B cell (primary cell): ENCODE data around the gene HIRA. TPM values are rescaled to one million over a fixed set of nuclear protein-coding genes. Genes with fewer than 3 reads are reported as not detected.
A peak's percentile ranks its signal among the peaks of the same experiment; 100 is the strongest.

Experiments used
- ATAC-seq: fragments of 200-7000 bp; cut with Tn5 transposase; one replicate; pipeline ENCODE4 v1.10.0; 2021; ENCODE audit warnings: low read depth, mild to moderate bottlenecking, moderate number of reproducible peaks, moderate library complexity
- CTCF ChIA-PET: fragments of 350-600 bp; sonication (Branson Sonifier 250); formaldehyde crosslinking; loops from one replicate; lab custom pipeline; 2021; ENCODE audit warnings: antibody characterized with exemption, inconsistent platforms; lab: Charles Lee
- POLR2A ChIA-PET: fragments of 350-600 bp; sonication (Branson Sonifier 250); formaldehyde crosslinking; loops from one replicate; lab custom pipeline; 2021; ENCODE audit warnings: antibody characterized with exemption; lab: Charles Lee
- DNase-seq: peaks from one replicate; pipeline ENCODE4 v3.0.0; 2013
- H2AFZ ChIP-seq: 2 replicates; pipeline ENCODE4 v1.6.1; 2012; ENCODE audit warnings: mild to moderate bottlenecking, low read depth, low read length; ENCODE audit not compliant: insufficient read depth, poor library complexity, severe bottlenecking
- H3K27ac ChIP-seq, 2 donors: 1 replicate in 1 of 2; 2 replicates in 1 of 2; pipeline ENCODE4 v1.5.1; 2012 to 2013; ENCODE audit warnings: low read length in 2 of 2, mild to moderate bottlenecking in 2 of 2, moderate library complexity in 1 of 2
- H3K27me3 ChIP-seq, 4 experiments: fragments of 200-600 bp in 1 of 4; sonication (generic) in 1 of 4; replicated peaks in 1 of 4; 1 replicate in 2 of 4; 2 replicates in 2 of 4; pipeline versions ENCODE4 v1.6.1 to v1.7.0; 2013 to 2016; ENCODE audit warnings: low read length in 3 of 4, mild to moderate bottlenecking in 2 of 4, mixed read lengths in 1 of 4, moderate library complexity in 1 of 4; ENCODE audit not compliant: insufficient read depth in 4 of 4, control insufficient read depth in 3 of 4; ENCODE audit errors: control extremely low read depth in 1 of 4
- H3K36me3 ChIP-seq, 2 experiments: replicated peaks in 1 of 2; 1 replicate in 1 of 2; 2 replicates in 1 of 2; pipeline versions ENCODE4 v1.6.1 to v1.7.1; 2013; ENCODE audit warnings: low read length in 1 of 2; ENCODE audit not compliant: insufficient read depth in 2 of 2, control insufficient read depth in 1 of 2; ENCODE audit errors: control extremely low read depth in 1 of 2, extremely low read depth in 1 of 2
- H3K4me1 ChIP-seq, 2 donors: fragments of 200-600 bp in 1 of 2; sonication (generic) in 1 of 2; 1 replicate in 1 of 2; 2 replicates in 1 of 2; pipeline versions ENCODE4 v1.5.1 to v1.6.1; 2013 to 2017; ENCODE audit warnings: low read length in 2 of 2; ENCODE audit not compliant: control insufficient read depth in 2 of 2, insufficient read depth in 2 of 2
- H3K4me2 ChIP-seq: replicated peaks from 2 replicates; pipeline ENCODE3; 2012; ENCODE audit warnings: mild to moderate bottlenecking, low read depth, low read length; ENCODE audit not compliant: poor library complexity, severe bottlenecking
- H3K4me3 ChIP-seq, 5 experiments: fragments of 200-600 bp in 1 of 5; sonication (generic) in 1 of 5; 1 replicate in 3 of 5; 2 replicates in 2 of 5; pipeline versions ENCODE4 v1.5.1 to v1.7.0; 2011 to 2016; ENCODE audit warnings: low read length in 4 of 5, mild to moderate bottlenecking in 4 of 5, low read depth in 2 of 5, control low read depth in 1 of 5, moderate library complexity in 1 of 5; ENCODE audit not compliant: insufficient read depth in 1 of 5; ENCODE audit errors: control extremely low read depth in 1 of 5, extremely low read depth in 1 of 5
- H3K79me2 ChIP-seq: fragments of 200-600 bp; sonication (generic); one replicate; pipeline ENCODE4 v1.6.0; 2016; ENCODE audit warnings: low read length; ENCODE audit not compliant: control insufficient read depth, insufficient read depth
- H3K9ac ChIP-seq: fragments of 200-600 bp; sonication (generic); 2 replicates; pipeline ENCODE4 v1.6.1; 2017; ENCODE audit warnings: mild to moderate bottlenecking, low read length, moderate library complexity
- H3K9me3 ChIP-seq, 3 donors: one replicate each; pipeline versions ENCODE4 v1.6.1 to v1.7.1; 2013; ENCODE audit warnings: low read length in 2 of 3; ENCODE audit not compliant: control insufficient read depth in 2 of 3, insufficient read depth in 1 of 3; ENCODE audit errors: control extremely low read depth in 1 of 3
- H4K20me1 ChIP-seq: 2 replicates; pipeline ENCODE4 v1.6.0; 2012; ENCODE audit warnings: mild to moderate bottlenecking, low read length; ENCODE audit not compliant: insufficient read depth, control insufficient read depth, poor library complexity, severe bottlenecking
- H3K27ac Mint-ChIP-seq: one replicate; pipeline ENCODE4 v1.8.0; 2021; ENCODE audit warnings: mixed read lengths
- H3K27me3 Mint-ChIP-seq: one replicate; pipeline ENCODE4 v1.8.0; 2021; ENCODE audit warnings: mixed read lengths
- H3K4me1 Mint-ChIP-seq: one replicate; pipeline ENCODE4 v1.8.0; 2021; ENCODE audit warnings: mixed read lengths
- H3K4me3 Mint-ChIP-seq: one replicate; pipeline ENCODE4 v1.8.0; 2021; ENCODE audit warnings: mixed read lengths
- H3K9me3 Mint-ChIP-seq: one replicate; pipeline ENCODE4 v1.8.0; 2022; ENCODE audit warnings: mixed read lengths; ENCODE audit not compliant: insufficient read depth
- CTCF ChIP-seq: fragments of 200-600 bp; IDR thresholded peaks from one replicate; pipeline ENCODE4 v1.8.0; 2022; ENCODE audit warnings: antibody characterized with exemption, mild to moderate bottlenecking
- EZH2 ChIP-seq: IDR thresholded peaks from 2 replicates; pipeline ENCODE4 v1.6.1; 2012; ENCODE audit warnings: borderline replicate concordance, low read depth, mild to moderate bottlenecking, moderate library complexity, low read length; ENCODE audit not compliant: insufficient read depth, poor library complexity, severe bottlenecking
- WGBS: methylation state at CpG from one replicate; pipeline ENCODE4 v1.1.5; 2013; ENCODE audit warnings: missing lambda C conversion rate; ENCODE audit not compliant: insufficient coverage; 5-methylcytosine and 5-hydroxymethylcytosine counted together
- intact Hi-C: fragments of 100-400 bp; cut with micrococcal nuclease; formaldehyde crosslinking; loops from one replicate; pipeline ENCODE4 v1.10.0; 2022
- polyA plus RNA-seq: library from polyadenylated mRNA; depleted of rRNA; stranded (reverse); fragments of >200 nt; gene quantifications from 2 replicates; pipeline ENCODE4 v1.2.3, GENCODE V29; 2012
- total RNA-seq, 2 donors: library from RNA; stranded (reverse); fragments of 120-200 nt in 1 of 2; gene quantifications; 1 replicate in 1 of 2; 2 replicates in 1 of 2; pipeline versions ENCODE4 v1.2.3 to v1.2.4, GENCODE V29; 2013 to 2022

Gene HIRA
- total and polyA plus RNA-seq, 2 donors (not counting 1 experiment from before 2014, with no cell fraction given): 28.3 to 34.5 TPM

DNA sequence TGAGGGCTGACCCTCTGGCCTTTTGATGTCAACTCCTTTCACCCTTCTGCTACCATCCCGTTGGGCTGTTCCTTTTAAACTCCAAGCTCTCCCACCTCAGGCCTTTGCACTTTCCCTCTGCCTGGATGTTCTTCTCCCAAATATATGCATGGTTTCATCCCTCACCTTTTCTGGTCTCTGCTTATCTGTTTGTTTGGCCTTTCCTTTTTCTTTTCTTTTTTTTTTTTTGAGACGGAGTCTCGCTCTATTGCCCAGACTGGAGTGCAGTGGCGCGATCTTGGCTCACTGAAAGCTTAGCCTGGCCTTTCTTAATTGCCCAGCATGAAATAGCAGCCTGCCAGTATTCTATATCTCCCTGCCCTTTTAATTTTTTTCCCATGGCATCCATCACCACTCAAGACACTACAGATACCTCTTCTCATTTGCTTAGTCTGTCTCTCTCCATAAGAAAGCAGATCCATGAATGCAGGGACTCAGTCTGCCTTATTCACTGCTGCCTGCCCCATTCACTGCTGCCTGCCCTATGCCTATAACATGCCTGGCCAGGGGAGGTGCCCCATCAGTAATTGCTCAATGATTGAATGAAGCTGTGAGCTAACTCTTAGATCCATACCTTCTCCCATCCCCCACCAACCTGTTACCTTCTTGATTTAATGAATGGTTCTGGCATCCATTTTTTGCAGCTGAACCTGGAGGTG lies 81.6 kb downstream of the HIRA start:
- Histone ChIP-seq H3K4me3 (no peak overlapping the region), H3K4me1 (no peaks in the 10 kb centered on the region), H3K27me3 (no peaks in the 10 kb centered on the region), H3K4me2 (no peak overlapping the region), H3K9ac (no peak overlapping the region), H2AFZ (no peak overlapping the region), H3K79me2 (peaks cover 5% of the 10 kb centered on the region), H4K20me1 (no peaks in the 10 kb centered on the region), H3K36me3 (peaks cover 2 to 88% of the 10 kb centered on the region in 2 experiments), H3K27ac (no peak overlapping the region), H3K9me3 (peaks cover 0 to 4% (median 0%) of the 10 kb centered on the region in 3 donors)
- ChIA-PET POLR2A (interaction anchor here (0.7 kb wide), 1 partner anchor 19 kb away, joined by 3 read pairs; no protein-coding TSS in a partner anchor), CTCF (no interaction called here)
- ATAC-seq: no peak
- DNase-seq: no peak
- intact Hi-C loops: no loop called here
- Mint-ChIP-seq H3K27ac (peak overlapping the region; percentile 6), H3K27me3 (no peaks in the 10 kb centered on the region), H3K9me3 (no peaks in the 10 kb centered on the region), H3K4me3 (no peak overlapping the region), H3K4me1 (no peaks in the 10 kb centered on the region)
- WGBS: 95% methylated on average over 5 of the region's 5 CpGs
- TF ChIP-seq EZH2 (no peak), CTCF (no peak)

- 100% methylated on average over 3 of the region's 6 CpGs for WGBS
- no peaks in the 10 kb centered on the region for H3K27me3 Mint-ChIP-seq
- Histone ChIP-seq H3K79me2 (peaks cover 1% of the 10 kb centered on the region), H3K27me3 (no peaks in the 10 kb centered on the region), H3K4me3 (no peak overlapping the region), H3K4me1 (no peaks in the 10 kb centered on the region), H3K4me2 (no peak overlapping the region), H3K36me3 (peaks cover 4 to 71% of the 10 kb centered on the region in 2 experiments), H2AFZ (no peak overlapping the region), H4K20me1 (no peaks in the 10 kb centered on the region), H3K9me3 (peaks cover 0 to 7% (median 0%) of the 10 kb centered on the region in 3 donors), H3K27ac (peak overlapping the region in 1 of 2 donors; percentile 52), H3K9ac (no peak overlapping the region)
- POLR2A ChIA-PET: no interaction called here
- H3K4me3 Mint-ChIP-seq: no peak overlapping the region
- DNase-seq (no peak), ATAC-seq (no peak)
- intact Hi-C loops: no loop called here
- no peak for TF ChIP-seq EZH2
- no peak for TF ChIP-seq CTCF
- peaks cover under 1% of the 10 kb centered on the region for H3K4me1 Mint-ChIP-seq
- peak overlapping the region; percentile 74 for H3K27ac Mint-ChIP-seq
- H3K9me3 Mint-ChIP-seq: peaks cover under 1% of the 10 kb centered on the region
- CTCF ChIA-PET: no interaction called here
Measured at GRCh38 chr22:19346677-19347265, 84.8 kb downstream of the HIRA start.
